Fibroblast of lung (primary cell): ENCODE results near the gene KPNB1.

Source experiments
- EZH2 ChIP-seq: IDR thresholded peaks from 2 replicates; pipeline ENCODE4 v1.5.1; 2012; ENCODE audit warnings: low read length, control low read depth, mild to moderate bottlenecking; ENCODE audit errors: missing control alignments
- TF ChIP-seq, protein P1 (sequence below), 2 donors: IDR thresholded peaks in 1 of 2; conservative IDR thresholded peaks in 1 of 2; 1 replicate in 1 of 2; 2 replicates in 1 of 2; pipeline ENCODE4 v1.5.1; 2011 to 2012; ENCODE audit warnings: low read length in 2 of 2, control low read depth in 1 of 2, inconsistent platforms in 1 of 2, low read depth in 1 of 2, mild to moderate bottlenecking in 1 of 2

DNA sequence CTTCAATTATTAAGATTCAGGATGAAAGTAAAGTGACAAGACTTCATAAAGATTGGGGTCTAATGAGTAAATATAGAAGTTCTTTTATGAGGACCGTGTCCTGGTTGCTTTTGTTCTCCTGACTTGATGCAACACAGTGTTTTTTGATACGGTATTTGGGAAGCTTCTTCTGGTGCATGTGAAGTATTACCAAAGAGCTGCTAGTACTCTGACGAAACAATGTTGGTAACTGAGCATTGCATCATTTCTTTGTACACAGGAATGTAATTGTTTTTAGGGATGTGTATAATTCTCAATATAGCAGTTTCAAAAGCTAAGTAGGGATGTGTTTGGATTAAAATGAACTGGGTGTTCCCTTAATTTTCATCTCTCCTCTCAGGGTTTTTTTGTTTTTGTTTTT, 15.9 kb downstream of the KPNB1 start:
- no peak for TF ChIP-seq EZH2
- TF ChIP-seq, protein P1, sequence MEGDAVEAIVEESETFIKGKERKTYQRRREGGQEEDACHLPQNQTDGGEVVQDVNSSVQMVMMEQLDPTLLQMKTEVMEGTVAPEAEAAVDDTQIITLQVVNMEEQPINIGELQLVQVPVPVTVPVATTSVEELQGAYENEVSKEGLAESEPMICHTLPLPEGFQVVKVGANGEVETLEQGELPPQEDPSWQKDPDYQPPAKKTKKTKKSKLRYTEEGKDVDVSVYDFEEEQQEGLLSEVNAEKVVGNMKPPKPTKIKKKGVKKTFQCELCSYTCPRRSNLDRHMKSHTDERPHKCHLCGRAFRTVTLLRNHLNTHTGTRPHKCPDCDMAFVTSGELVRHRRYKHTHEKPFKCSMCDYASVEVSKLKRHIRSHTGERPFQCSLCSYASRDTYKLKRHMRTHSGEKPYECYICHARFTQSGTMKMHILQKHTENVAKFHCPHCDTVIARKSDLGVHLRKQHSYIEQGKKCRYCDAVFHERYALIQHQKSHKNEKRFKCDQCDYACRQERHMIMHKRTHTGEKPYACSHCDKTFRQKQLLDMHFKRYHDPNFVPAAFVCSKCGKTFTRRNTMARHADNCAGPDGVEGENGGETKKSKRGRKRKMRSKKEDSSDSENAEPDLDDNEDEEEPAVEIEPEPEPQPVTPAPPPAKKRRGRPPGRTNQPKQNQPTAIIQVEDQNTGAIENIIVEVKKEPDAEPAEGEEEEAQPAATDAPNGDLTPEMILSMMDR (conservative IDR thresholded peaks at IDR 0.05 in 1 of 2, IDR thresholded peaks at IDR 0.05 in 1 of 2; ENCODE audit: low read depth in 1 of 2, low read length in 2 of 2), result no peak
